Effector memory CD4-positive, alpha-beta T cell (primary cell): ENCODE measurements around the gene ENDOD1.
A peak's percentile ranks its signal among the peaks of the same experiment; 100 is the strongest.
"Not testable (repeated sequence)": the region's sequence is repeated elsewhere in the genome, so short reads cannot be mapped to it uniquely, and the experiment has no call there.

Experiments used
- DNase-seq, 3 donors: peaks; one replicate each; pipeline ENCODE4 v3.0.0-alpha.2; 2020
- H3K27ac ChIP-seq: 2 replicates; pipeline ENCODE4 v1.7.0; 2013; ENCODE audit warnings: mild to moderate bottlenecking, low read length, moderate library complexity; ENCODE audit not compliant: insufficient read depth, poor library complexity, severe bottlenecking
- H3K27me3 ChIP-seq: replicated peaks from 2 replicates; pipeline ENCODE4 v1.7.0; 2013; ENCODE audit warnings: mild to moderate bottlenecking, low read length; ENCODE audit not compliant: insufficient read depth, control insufficient read depth, poor library complexity, severe bottlenecking
- H3K36me3 ChIP-seq: 2 replicates; pipeline ENCODE4 v1.7.0; 2013; ENCODE audit warnings: mild to moderate bottlenecking, low read length, moderate library complexity; ENCODE audit not compliant: control insufficient read depth, insufficient read depth
- H3K4me1 ChIP-seq: 2 replicates; pipeline ENCODE4 v1.7.0; 2013; ENCODE audit warnings: low read length, mild to moderate bottlenecking; ENCODE audit not compliant: control insufficient read depth, insufficient read depth, poor library complexity, severe bottlenecking
- H3K4me3 ChIP-seq: 2 replicates; pipeline ENCODE4 v1.7.0; 2013; ENCODE audit warnings: low read length, low read depth, mild to moderate bottlenecking; ENCODE audit not compliant: insufficient read depth, poor library complexity, severe bottlenecking
- H3K9me3 ChIP-seq: 2 replicates; pipeline ENCODE4 v1.7.0; 2013; ENCODE audit warnings: mild to moderate bottlenecking, low read length, moderate library complexity; ENCODE audit not compliant: control insufficient read depth
- total RNA-seq, 3 donors: gene quantifications; one replicate each; lab custom pipeline; 2026; lab: John Stamatoyannopoulos, UW

The ENDOD1 gene, protein sequence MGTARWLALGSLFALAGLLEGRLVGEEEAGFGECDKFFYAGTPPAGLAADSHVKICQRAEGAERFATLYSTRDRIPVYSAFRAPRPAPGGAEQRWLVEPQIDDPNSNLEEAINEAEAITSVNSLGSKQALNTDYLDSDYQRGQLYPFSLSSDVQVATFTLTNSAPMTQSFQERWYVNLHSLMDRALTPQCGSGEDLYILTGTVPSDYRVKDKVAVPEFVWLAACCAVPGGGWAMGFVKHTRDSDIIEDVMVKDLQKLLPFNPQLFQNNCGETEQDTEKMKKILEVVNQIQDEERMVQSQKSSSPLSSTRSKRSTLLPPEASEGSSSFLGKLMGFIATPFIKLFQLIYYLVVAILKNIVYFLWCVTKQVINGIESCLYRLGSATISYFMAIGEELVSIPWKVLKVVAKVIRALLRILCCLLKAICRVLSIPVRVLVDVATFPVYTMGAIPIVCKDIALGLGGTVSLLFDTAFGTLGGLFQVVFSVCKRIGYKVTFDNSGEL
- 19.2 to 24.6 (median 23.2) reads per million in 3 donors for total RNA-seq

DNA sequence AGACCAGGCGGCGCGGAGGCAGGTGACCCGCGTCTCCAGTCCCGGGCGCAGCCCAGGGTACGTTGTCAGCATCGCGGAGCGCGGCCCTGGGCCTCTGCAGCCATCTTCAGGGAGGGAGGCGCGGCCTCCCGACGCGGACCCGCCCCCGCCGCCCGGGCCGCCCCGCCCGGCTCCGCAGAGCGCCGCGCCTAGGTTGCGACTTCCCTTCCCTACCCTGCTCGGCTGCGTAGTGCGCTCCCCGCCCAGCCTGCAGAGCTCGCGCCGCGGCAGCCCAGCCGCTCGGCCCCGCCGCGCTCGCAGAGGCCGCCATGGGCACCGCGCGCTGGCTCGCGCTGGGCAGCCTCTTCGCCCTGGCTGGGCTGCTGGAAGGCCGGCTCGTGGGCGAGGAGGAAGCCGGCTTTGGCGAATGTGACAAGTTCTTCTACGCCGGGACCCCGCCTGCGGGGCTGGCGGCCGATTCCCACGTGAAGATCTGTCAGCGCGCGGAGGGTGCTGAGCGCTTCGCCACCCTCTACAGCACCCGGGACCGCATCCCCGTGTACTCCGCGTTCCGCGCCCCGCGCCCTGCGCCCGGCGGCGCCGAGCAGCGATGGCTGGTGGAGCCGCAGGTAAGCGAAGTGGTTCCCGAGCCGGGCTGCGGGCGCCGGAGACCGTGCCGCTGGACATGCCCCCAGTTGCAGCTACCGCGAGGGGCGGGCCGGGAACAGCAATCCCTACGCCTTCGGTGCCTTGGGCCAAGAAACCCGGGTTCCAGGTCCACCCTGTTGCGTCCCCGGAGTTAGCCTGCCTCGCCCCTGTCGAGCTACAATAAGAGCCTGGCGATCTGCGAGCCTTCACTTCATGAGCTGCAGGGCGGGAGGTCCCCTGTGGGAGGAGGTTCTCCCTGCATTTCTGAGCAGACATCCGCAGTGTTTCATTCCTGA, at the start of gene ENDOD1:
Gene ENDOD1, plus strand, starts transcription at position 227 of the 923 bp plus-strand sequence. Its CDS starts 82 bp downstream, at position 309.
- H3K9me3 ChIP-seq: no peaks in the 10 kb centered on the region
- peak within 1 kb of the TSS; percentile 83 for H3K4me3 ChIP-seq
- H3K27me3 ChIP-seq: no peaks in the 10 kb centered on the region
- DNase-seq: peak; percentile 65 to 76 (median 74)
- H3K36me3 ChIP-seq: no peaks in the 10 kb centered on the region
- H3K27ac ChIP-seq: peak within 1 kb of the TSS; percentile 77
- peaks cover 12% of the 10 kb centered on the region for H3K4me1 ChIP-seq

DNA sequence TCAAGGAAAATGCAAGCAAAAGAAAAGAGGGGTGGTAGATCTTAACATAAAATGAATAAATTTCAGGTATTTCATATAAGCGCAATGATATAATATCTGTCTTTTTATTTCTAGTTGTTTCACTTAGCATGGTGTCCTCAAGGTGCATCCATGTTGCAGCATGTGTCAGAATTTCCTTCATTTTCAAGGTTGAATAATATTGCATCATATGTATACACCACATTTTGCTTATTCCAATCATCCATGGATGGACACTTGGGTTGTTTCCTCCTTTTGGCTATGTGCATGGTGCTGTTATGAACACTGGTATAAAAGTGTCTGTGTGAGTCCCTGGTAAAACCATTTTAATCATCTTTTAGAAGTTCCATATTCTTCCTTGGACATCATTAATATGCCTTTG, 47.4 kb upstream of the ENDOD1 start:
- Histone ChIP-seq H3K9me3 (no peaks in the 10 kb centered on the region), H3K27ac (no peak overlapping the region), H3K4me1 (no peaks in the 10 kb centered on the region), H3K4me3 (no peak overlapping the region), H3K27me3 (no peaks in the 10 kb centered on the region), H3K36me3 (no peaks in the 10 kb centered on the region)
- no peak for DNase-seq

DNA sequence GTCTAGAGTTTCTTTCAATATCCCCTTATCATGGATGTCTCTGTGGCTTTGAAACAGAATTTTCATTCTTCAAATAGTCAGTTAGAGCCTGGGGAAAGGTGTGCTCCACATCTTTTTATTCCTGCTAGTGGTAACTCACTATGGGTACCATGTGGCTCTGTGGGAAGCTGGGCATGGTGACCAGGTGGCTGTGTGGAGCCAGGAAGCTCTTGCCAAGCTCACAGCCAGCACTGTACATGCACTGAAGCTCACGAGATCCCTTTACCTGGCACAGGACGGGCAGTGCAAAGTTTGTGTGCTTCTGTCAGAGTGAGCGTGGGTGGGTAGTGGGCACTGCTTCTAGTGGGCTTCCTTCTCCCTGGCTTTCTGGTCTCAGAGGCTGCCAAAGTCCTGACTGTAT, 46.7 kb upstream of the ENDOD1 start:
- no peak overlapping the region for H3K4me3 ChIP-seq
- DNase-seq: no peak

DNA sequence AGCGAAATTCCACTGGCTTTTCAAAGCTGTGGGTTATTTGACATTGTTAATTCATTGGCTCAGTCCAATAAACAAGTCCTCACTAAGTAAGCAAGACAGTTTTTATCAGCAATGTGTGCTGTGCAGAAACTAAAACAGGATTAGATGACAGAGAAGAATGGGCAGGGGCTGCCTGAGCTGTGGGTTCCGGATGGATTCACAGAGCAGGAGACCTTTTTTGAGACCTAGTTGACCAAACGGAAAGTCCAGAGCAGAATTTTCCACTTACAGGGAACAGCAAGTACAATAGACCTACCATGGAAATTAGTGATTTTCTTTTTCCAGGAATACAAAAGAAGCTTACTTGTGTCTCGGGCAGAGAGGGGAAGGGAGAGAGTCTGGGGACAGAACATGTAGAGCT, 45.6 kb upstream of the ENDOD1 start:
- no peak for DNase-seq
- H3K27me3 ChIP-seq: no peaks in the 10 kb centered on the region
- no peaks in the 10 kb centered on the region for H3K4me1 ChIP-seq
- no peak overlapping the region for H3K27ac ChIP-seq
- no peak overlapping the region for H3K4me3 ChIP-seq
- H3K36me3 ChIP-seq: no peaks in the 10 kb centered on the region
- no peaks in the 10 kb centered on the region for H3K9me3 ChIP-seq

More for the DNA sequence above, 46.7 kb upstream of the ENDOD1 start:
- Histone ChIP-seq H3K27me3 (no peaks in the 10 kb centered on the region), H3K36me3 (no peaks in the 10 kb centered on the region), H3K27ac (no peak overlapping the region), H3K4me1 (no peaks in the 10 kb centered on the region), H3K9me3 (no peaks in the 10 kb centered on the region)

DNA sequence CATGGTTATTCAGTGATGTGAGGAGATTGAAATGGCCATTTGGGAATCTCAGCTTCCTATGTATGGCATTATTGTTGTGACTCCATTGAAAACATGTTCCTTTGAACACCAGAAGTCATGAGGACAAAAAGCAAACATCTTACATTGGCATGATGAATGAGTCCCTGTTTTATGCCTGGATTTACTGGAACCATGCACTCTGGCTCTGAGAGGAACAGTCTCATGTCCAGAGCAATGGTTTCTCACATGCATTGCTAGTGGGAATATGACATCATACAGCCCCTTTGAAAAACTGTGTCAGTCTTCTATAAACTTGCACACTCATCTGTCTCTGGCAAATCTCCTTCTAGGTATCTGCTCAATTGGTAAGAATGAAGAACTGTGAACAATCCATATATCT, 43.8 kb upstream of the ENDOD1 start:
- no peak overlapping the region for H3K27ac ChIP-seq
- no peaks in the 10 kb centered on the region for H3K36me3 ChIP-seq
- DNase-seq: no peak
- no peak overlapping the region for H3K4me3 ChIP-seq
- H3K4me1 ChIP-seq: no peaks in the 10 kb centered on the region
- no peaks in the 10 kb centered on the region for H3K9me3 ChIP-seq
- H3K27me3 ChIP-seq: no peaks in the 10 kb centered on the region

DNA sequence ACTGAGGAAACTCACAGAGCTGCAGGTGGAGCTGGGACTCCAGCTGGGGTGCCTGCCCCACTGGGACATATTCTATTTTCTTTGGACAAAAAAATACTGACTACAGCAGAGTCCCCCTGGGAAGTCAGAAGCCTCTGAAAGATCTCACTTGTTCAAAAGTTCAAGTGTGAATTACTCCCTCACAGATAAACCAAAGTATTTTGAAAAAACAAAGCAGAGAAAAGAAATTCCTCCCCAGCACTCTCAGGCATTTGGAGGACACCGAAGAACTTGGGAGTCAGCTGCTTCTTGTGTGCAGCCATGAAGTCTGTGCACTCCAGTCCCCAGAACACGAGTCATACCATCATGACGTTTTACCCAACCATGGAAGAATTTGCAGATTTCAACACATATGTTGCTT, 40.5 kb upstream of the ENDOD1 start, which contains the start of gene KDM4F:
Gene KDM4F, plus strand, starts transcription at position 301 of the 400 bp plus-strand sequence.
- not testable (repeated sequence) for H3K36me3 ChIP-seq, H3K27ac ChIP-seq, DNase-seq, H3K4me1 ChIP-seq, H3K4me3 ChIP-seq, H3K27me3 ChIP-seq, H3K9me3 ChIP-seq

DNA sequence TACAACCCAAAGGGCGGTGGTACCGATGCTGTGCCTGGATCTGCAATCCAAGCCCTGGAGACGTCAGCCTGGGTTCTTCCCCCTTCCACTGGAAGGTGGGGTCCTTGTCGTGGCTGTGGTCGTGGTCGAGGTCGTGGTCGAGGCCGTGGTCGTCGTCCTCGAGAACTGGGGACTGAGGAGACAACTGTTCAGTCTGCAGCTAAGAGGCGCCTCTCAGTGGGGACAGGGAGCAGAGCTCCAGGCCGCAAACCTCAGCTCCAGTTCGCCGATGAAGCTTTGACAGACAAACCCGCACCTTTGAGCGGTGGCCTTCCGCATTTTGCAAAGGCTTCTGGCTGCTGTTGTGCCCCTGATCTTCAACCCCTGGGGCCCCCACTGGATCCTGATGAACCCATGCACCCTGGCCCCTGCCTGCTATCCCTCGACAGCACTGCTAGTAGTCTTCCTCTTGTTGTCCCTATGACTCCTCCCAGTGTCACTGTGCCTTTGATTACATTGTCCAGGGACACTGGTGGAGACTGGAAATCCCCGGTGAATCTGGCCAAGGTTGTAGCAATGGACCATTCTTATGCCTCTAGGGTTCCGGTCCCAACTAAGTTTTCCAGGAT, 38.9 kb upstream of the ENDOD1 start:
- DNase-seq: no peak

DNA sequence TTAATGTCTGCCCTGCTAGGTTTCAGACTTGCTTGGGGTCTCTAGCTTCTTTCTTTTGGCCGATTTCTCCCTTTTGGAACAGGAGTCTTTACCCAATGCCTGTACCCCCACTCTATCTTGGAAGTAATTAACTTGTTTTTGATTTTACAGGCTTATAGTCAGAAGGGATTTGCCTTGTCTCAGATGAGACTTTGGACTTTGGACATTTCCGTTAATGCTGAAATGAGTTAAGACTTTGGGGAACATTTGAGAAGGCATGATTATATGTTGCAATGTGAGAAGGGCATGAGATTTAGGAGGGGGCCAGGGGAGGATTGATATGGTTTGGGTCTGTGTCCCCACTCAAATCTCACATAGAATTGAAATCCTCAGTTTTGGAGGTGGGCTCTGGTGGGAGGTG, 35.3 kb upstream of the ENDOD1 start:
- Histone ChIP-seq H3K27ac (no peak overlapping the region), H3K4me3 (no peak overlapping the region), H3K27me3 (no peaks in the 10 kb centered on the region), H3K4me1 (no peaks in the 10 kb centered on the region), H3K9me3 (no peaks in the 10 kb centered on the region), H3K36me3 (no peaks in the 10 kb centered on the region)
- DNase-seq: no peak

More for the DNA sequence above, 38.9 kb upstream of the ENDOD1 start:
- Histone ChIP-seq H3K4me3 (no peak overlapping the region), H3K36me3 (no peaks in the 10 kb centered on the region), H3K4me1 (no peaks in the 10 kb centered on the region), H3K27me3 (no peaks in the 10 kb centered on the region), H3K27ac (no peak overlapping the region), H3K9me3 (no peaks in the 10 kb centered on the region)

DNA sequence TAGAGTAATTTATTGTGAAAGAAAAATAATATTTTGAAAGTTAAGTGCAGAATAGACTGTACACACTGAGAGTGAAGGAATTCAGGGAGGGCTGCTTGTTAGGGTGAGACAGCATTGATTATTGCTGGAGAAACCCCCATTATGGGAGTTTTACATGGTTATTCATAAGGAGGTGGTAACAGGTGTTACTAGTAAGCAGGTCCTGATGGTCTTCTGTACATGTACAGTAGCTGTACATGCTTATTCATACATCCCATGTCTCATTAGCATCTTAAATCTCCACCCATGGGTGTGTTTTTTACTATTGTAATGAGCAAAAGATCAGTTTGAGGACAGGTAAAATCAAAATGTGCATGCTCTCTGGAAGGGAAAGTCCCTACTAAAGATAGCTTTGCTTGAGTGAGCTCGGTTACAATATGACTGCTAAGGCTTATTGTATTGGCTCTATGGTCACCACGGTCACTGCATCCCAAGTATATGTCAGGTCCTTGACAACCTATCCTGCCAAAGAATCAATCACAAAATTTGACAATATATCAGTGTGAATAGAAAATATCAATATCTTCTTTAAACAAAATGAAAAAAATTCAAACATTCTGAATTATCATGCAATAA, 34.3 kb upstream of the ENDOD1 start:
- no peaks in the 10 kb centered on the region for H3K36me3 ChIP-seq
- H3K4me1 ChIP-seq: no peaks in the 10 kb centered on the region
- no peaks in the 10 kb centered on the region for H3K27me3 ChIP-seq
- H3K9me3 ChIP-seq: no peaks in the 10 kb centered on the region
- H3K4me3 ChIP-seq: no peak overlapping the region
- no peak for DNase-seq
- no peak overlapping the region for H3K27ac ChIP-seq
